GM19023 (cell line): ENCODE measurements around the gene PPP1R16B.
"Not testable (repeated sequence)": the region's sequence is repeated elsewhere in the genome, so short reads cannot be mapped to it uniquely, and the experiment has no call there.

Experiments
- ATAC-seq: cut with Tn5 transposase; IDR thresholded peaks from one replicate; pipeline ENCODE4 v1.9.1; 2021; ENCODE audit warnings: mild to moderate bottlenecking, moderate library complexity; ENCODE audit not compliant: unreplicated experiment

The PPP1R16B gene

DNA sequence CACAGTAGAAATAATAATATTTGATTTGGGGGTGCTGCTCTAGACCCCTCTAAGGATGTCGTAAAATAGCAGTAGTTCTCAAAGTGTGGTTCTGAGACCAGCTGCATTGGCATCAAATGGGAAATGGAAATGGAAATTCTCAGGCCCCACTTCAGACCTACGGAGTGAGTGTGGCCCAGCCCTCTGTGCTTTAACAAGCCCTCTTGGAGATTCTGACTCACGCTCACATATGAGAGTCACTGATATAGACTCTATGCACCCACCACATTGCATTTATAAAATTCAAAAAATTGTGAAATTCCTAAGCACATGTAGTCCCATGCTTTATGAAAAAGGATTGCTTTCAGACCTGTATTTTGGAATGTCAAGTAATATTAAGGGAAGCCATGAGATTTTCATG lies 14.2 kb upstream of the PPP1R16B start:
- no peak for ATAC-seq

- no peak for ATAC-seq
Observed at GRCh38 chr20:38791940-38792339, 13.6 kb upstream of the PPP1R16B start.

- ATAC-seq = not testable (repeated sequence)
Observed at GRCh38 chr20:38794057-38794456, 11.4 kb upstream of the PPP1R16B start.

DNA sequence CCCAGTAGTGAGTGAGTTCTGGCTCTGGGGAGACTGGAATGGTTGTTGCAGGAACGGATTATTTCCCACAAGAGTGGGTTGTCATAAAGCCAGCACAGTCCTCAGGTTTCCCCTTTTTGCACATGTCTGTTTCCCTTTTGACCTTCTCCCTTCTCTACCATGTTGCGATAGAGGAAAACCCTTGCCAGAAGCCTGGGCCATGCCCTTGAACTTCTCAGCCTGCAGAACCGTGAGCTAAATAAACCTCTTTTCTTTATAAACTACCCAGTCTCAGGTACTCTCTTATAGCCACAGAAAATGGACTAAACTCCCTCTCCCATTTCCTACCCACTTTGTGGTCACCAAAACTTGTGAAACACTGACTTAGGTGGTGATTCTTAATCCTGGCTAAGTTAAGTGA lies 7.2 kb upstream of the PPP1R16B start:
- no peak for ATAC-seq

- no peak for ATAC-seq
Observed at GRCh38 chr20:38799203-38799602, 6.3 kb upstream of the PPP1R16B start.

- no peak for ATAC-seq
Observed at GRCh38 chr20:38800882-38801281, 4.6 kb upstream of the PPP1R16B start.

DNA sequence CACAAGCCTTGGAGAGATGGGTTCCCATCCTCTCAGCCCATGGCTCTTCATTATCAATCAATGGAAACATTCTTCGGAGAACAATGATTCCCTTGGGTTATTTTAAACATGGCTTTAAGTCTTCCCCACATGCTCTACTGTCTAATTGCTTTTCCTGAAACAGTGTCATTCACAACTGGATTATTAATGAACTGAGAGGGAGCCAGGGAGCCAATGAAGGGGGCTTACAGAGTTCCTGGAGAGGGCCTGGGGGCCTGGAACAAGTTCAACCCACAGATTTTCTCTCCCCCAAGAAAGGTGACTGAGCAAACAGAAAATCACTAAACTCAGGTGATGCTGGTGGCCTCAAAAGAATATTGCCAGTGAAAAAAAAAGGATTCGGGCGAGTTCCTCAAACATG lies 1.3 kb upstream of the PPP1R16B start:
- ATAC-seq = no peak

DNA sequence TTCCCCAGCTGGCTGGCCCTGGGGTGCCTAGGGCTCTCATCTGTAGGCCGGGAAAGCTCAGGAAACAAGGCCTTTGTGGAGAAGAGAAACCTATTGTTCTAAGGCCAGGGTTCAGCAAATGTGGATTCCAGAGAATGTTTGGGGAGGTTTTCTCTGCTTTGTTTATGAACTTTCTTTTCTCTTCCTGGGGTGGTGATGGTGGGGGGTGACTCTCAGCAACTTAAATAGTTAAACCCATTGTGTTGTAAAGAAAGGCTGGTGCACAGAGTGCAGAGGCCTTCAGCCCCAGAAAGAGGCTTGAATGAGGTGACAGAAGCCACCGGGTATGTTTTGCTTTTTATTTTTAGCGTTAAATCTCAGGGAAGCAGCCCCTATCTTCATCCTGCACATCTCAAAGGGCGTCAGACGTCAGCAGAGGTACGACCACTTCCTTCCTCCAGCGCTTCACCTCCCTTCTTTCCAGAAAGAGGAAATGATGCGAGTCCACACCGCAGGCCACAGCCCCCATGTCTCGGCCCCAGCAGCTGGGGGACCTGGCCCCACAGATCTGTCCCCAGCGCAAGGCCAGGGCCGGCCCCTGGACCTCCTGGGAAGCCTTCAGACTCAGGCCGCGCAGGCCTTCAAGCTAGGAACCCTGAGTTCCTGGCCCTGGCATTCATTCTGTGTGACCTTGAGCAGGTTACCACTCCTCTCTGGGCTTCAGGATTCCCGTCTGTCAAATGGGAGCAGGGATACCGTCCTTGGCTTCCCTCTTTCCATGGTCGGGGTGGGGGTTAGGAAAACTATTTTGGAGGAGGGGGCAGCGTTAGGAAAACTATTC lies 605 bp upstream of the PPP1R16B start:
- no peak for ATAC-seq

DNA sequence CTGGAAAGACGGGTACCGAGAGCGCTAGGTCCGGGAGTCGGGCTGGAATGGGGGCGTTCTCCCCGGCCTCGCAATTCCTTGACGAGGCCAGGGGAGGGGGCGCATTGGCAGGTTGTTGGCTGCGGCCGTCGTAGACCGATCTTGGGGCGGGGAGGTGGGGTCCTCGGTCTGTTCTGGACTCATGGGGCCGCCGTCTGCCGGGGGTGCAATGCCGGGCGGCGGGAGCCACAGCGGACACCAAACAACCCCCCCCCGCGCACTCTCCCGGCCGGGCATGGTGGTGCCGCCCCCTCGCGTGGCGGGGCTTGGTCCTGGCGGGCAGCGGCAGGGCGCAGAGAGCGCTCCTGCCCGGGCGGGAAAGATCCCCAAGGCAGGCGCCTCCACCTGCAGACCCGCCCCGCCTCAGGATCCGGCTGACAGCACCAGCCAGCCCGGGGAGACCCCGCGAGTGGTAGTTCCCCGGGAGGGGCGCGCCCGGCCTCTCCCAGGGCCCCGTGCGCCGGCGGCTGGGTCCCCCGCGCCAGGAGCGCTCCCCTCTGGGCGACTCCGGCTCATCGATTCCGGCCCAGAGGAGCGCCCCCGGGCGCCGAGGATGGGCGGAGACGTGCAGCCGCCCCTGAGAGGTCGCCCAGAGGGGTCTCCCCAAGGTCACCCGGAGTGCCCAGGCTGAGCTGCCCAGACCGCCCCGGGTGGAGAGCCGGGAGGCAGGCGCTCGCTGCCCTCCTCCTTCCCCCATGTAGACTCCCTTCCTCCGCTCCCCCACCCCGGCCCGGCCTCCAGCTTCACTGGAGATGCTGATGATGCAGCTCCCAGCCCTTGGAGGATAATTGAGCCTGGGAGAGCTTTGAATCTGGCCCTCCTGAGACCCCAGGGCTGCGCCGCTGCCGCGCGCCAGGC lies 709 bp downstream of the PPP1R16B start:
- ATAC-seq = no peak

DNA sequence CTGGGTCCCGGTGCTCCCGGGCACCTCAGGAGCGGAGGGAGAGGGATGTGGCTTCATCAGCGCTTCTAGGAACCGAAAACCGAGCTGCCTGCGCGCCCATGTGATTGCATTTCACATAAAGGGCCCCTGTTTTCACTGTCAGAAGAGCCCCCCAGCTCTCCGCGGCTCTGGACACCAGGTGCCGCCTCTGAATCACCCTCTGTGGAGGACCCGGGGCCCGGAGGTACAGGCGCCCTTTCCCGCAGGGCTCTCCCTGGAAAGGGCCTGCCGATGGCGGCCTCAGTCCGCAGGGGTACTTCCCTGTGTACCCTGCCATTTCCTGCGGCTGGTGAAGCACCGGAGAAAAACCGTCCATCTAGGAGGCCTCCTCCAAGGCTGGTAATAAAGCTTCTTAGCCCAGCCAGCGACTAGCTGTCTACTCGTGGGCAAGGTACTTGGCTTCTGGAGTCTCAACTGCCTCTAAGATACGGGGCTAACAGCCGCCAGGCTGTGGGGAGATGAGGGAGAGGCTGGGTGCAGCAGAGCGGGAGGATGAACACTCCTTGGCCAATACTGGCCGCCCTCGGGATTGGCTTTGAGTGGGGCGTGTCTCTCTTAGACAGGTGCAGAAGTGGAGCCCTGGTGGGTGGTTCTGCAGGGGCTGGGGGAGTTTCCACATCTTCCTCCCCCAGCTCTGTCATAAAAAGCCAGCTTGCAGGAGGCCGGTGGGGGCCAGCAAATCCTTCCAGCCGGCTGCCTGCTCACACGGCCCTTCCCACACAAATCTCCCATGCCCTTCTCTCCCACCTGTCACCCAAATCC lies 1.6 kb downstream of the PPP1R16B start:
- no peak for ATAC-seq

DNA sequence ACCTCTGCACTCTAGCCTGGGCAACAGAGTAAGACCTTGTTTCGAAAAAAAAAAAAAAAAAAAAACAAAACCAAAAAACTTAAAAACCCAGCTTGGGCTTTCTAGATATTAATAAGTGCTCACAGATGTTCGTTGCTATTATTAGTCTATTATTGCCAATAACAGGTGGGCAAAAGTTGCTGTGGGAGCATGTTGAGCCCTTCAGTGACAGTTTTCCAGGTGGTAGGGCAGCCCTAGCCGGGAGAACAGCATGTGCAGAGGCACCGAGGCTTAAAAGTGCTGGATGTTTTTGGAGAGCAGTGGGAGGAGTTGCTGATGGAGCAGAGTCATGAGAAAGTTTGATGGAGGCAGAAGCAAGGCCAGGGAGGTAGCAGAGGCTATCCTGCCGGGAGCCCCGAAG lies 4.4 kb downstream of the PPP1R16B start:
- no peak for ATAC-seq

- no peak for ATAC-seq
Observed at GRCh38 chr20:38810926-38811630, 5.6 kb downstream of the PPP1R16B start.

DNA sequence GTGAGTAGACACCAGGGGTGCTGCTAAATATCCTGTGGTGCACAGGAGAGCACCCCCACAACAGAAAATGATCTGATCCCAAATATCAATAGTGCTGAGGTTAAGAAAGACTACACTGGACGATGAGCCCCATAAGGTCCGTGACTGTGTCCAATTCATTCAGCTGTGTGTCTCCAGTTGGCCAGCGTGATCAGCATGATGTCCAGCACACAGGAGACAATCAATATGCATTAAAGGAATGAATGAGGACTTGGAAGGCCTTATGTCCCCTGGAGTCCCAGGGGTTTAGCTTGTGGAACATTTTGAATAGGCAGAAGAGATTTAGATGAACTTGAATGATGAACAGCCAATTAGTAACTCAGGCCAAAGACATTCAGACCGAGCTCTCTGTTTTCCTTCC lies 6.3 kb downstream of the PPP1R16B start:
- ATAC-seq = no peak

GRCh38 chr20:38812182-38812581 lies 6.7 kb downstream of the PPP1R16B start:
- no peak for ATAC-seq

DNA sequence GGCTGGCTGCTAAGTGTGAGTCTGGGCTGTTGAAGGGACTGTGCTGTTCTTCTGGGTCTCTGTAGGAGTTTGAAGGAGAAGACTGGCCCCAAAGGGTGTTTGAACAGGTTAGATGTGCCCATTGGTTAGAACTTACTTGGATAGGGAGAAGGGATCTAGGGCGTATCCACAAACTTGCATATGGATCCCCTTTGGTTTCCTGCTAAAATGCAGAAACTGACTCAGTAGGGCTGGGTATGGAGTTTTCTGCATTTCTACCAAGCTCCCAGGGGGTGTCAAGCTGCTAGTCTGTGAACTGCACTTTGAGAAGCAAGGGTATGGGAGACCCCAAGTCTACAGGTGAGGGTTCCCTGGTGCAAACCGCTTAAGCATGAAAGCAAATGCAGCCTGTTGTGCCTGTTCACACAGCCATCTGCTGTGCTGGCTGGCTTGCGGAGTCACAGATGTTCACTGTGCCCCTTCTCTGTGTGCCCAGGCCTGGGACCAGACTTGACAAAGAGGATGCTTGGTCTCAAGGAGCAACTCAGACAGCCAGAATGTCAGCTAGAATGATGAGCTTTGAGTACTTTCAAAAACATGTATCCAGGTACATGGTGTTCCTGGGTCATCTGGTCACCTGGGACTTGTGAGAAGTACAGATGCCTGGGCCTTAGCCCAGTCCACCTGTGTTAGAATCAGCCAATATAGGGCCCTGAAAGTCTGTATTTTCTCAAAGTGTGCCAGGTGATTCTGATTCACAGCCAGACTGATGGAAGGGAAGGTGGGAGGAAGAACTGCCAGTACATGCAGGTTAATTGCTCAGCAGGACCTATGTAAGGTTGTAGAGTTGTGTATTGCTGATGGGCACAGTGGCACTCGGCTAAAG lies 7.4 kb downstream of the PPP1R16B start:
- ATAC-seq = no peak

DNA sequence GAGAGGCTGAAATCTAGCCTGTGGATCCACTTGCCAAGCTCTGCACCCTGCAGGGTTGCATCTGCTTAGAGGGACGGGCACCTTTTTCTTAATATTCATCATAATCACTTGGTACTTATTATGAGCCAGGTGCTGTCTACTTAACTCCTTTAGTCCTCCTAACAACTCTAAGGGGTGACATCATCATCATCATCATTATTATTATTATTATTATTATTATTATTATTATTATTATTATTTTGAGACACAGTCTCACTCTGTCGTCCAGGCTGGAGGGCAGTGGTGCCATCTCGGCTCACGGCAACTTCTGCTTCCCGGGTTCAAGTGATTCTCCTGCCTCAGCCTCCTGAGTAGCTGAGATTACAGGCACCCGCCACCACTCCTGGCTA lies 8.1 kb downstream of the PPP1R16B start:
- not testable (repeated sequence) for ATAC-seq

DNA sequence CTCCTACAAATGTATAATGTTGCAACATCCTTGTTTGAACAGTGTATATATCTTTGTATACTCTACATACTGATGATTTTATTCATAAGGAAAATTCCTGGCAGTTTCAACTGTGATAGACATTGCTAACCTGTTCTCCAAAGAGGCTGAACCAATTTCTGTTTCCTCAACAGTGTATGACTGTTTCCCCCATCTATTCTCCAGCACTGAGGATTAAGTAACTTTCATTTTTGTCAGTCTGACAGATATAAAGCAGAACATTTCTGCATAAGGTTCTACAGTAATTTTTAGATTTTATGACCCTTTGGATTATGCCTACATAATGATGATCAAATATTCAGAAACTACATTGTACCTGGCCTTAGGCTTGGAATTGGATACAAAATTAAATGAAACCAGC lies 9.9 kb downstream of the PPP1R16B start:
- ATAC-seq = no peak

- no peak for ATAC-seq
Observed at GRCh38 chr20:38818113-38819065, 12.9 kb downstream of the PPP1R16B start.

DNA sequence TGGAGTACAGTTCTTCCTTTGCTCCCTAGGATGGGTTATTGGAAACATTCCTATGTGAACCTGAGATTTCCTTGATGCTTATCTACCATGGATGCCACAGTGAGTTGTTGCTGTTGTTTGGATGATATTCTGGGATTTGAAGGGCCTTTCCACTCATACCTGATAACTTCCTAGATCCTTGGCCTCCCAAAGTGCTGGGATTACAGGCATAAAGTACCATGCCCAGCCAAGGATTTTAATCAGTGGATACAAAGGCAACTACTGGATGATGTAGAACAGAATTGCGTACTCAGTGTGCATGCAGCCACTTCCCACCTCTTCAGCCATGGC lies 20.0 kb downstream of the PPP1R16B start:
- no peak for ATAC-seq
